CD4-positive, alpha-beta T cell treated with Interferon gamma for 1 hour (primary cell): ENCODE results near the gene DIP2B.
"Not testable (repeated sequence)": the region's sequence is repeated elsewhere in the genome, so short reads cannot be mapped to it uniquely, and the experiment has no call there.

Experiments used
- DNase-seq: peaks from one replicate; pipeline ENCODE4 v3.0.0-alpha.2; 2020

Gene DIP2B

DNA sequence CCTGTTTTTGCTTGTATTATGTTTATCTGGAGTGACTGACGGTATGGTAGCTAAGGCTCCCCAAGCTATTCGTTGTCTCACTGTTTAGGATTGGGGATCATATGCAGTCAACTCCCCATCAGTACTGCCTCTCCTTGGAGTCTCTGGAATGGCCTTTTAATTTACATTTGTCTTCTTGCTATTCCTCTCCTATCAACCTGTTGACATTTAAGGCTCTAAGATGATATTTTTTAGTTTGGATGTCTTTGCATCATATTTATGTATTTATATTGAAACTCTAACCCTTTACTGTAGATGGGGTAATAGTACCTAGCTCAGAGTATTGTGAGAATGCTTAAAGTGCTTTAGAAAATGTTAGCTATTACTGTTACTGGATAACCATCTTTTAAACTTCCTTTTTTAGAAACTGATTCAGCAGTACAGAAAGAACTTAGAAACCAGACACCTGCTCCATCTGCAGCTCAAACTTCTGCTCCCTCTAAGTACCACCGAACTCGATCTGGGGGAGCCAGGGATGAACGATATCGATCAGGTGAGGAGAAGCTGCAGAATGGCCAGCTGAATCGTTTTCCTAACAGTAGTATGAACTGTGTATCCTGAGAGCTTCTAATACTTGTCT, 135.6 kb downstream of the DIP2B start:
- DNase-seq, result no peak

DNA sequence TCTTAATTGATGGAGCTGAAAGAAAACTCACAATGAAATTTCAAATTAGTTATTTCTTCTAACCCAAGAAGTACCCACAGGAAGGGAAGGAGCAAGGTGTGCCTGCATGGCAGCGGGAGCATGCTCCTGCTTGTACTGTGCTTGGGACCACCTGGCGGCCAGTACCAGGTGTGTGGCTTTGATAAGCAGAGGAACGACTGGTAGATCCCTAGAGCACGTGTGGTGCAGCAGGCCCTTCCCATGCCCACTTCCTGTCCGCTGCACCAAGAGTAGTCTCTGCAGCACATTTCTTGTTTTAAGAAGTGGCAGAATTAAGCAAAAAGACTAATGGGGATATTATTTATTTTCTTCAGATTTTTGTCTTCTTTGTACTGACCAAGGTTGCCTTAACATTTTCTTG, 136.8 kb downstream of the DIP2B start:
- no peak for DNase-seq

DNA sequence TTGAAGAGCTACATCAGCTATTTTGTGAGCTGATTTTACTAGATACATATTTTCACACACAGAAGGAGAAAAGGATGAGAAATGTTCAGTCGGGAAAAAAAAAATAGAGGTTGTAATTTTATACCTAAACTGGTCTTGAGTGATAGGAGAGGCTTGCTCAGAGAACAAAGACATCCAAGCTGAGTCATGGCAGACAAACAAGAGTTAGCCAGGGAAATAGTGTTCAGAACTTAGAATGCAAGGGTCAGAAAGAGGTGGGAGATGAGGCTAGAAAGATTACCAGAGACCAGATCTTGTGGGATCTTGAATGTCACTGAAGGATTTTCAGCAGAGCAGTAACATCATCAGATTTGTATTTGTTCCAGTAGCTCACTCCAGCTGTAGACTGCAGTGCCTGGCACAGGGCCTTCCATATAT, 137.3 kb downstream of the DIP2B start:
- DNase-seq, result no peak

DNA sequence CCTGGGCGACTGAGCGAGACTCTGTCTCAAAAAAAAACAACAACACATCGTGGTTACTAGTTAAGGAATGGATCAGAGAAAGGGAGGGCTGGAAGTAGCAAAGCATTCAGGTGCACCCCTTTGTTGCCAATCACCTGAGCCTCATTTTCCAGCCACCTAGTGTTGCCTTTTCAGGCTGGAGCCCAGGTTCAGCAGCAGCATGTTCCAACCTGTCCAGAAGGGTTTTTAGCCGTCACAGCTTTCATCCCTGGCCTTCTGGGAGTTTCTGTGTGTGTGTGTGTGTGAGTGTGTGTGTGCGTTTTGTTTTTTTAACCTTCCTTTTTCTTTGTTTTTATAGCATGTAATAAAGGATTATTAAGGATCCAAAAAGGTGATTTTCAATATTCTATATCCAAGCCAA, 138.0 kb downstream of the DIP2B start:
- no peak for DNase-seq

DNA sequence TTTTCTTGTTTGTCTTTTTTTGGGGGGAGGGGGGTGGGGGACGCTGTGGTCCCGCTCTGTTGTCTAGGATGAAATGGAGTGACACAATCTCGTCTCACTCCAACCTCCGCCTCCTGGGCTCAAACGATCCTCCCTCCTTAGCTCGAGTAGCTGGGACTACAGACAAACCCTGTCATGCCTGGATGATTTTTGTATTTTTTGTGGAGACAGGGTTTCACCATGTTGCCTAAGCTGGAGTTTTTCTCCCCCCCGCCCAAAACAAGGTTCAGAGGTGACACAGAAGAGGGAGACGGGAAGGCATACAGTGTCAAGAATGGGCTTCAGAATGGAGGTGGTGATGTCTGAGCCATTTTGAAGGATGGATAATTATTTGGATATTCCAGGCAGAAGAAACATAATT, 142.2 kb downstream of the DIP2B start:
- no peak for DNase-seq

DNA sequence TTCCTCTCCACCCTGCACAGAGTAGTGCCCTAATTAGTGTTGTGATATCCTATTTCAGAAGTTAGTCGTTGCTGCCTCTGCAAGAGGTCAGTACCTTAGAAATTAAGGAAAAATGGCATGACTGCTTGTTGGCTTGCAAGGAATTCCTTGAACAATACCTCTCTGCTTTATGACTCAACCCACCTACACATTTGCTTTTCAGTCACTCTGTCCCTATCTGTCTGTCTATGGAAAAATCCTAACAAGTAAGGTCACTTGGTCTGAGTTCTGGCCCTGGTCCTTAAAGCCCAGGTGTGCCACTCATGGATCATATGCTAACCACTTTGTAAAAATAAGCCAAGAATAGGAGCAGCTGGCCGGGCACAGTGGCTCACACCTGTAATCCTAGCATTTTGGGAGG, 142.7 kb downstream of the DIP2B start:
- no peak for DNase-seq

DNA sequence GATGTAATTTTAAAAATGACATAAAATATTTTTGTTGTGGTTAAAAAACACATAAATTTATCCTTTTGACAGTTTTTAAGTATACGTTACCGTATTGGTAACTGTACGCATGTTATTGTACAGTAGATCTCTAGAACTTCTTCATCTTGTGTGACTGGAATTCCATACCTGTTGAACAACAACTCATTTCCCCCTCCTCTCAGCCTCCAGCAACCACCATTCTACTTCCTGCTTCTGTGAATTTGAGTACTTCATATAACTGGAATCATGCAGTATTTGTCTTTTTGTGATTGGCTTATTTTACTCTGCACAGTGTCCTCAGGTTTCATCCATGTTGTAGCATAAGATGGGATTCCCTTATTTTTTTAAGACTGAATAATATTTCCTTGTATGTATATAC, 145.5 kb downstream of the DIP2B start:
- no peak for DNase-seq

DNA sequence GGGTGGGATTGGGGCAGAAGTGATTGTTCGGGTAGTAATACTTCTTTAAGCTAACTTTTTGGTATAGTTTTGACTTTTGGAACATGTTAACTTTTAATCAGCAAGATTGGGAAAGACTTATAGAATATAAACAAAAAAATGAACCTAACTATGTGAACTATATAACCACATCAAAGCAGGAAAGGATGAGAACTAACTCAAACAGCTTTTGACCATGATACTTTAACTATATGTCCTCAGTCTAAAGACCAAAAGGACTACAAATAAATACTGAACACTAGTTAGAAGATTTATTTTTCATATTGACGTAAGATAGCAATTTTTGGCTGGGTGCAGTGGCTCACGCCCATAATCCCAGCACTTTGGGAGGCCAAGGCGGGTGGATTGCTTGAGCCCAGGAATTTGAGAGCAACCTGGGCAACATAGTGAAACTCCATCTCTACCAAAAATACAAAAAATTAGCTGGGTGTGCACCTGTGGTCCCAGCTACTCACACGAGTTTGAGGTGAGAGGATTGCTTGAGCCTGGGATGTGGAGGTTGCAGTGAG, 150.7 kb downstream of the DIP2B start:
- no peak for DNase-seq

DNA sequence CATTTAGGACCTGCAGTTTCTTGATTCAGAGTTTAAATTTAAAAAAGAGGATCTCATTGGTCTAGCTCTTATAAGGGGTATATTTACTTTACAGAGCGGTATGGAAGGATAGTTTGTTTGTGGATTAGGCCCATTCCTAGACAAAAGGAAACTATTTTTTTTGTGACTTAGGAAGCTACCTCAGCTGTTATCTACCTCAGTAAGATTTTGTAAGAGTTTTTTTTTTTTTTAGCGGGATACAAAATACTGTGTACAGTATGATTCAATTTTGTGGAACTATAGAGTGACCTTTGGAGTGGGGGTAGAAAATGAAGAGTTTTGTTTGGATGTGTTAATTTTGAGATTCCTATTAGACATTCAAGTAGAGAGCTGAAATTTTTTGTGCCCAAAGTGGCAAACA, 154.5 kb downstream of the DIP2B start:
- no peak for DNase-seq

DNA sequence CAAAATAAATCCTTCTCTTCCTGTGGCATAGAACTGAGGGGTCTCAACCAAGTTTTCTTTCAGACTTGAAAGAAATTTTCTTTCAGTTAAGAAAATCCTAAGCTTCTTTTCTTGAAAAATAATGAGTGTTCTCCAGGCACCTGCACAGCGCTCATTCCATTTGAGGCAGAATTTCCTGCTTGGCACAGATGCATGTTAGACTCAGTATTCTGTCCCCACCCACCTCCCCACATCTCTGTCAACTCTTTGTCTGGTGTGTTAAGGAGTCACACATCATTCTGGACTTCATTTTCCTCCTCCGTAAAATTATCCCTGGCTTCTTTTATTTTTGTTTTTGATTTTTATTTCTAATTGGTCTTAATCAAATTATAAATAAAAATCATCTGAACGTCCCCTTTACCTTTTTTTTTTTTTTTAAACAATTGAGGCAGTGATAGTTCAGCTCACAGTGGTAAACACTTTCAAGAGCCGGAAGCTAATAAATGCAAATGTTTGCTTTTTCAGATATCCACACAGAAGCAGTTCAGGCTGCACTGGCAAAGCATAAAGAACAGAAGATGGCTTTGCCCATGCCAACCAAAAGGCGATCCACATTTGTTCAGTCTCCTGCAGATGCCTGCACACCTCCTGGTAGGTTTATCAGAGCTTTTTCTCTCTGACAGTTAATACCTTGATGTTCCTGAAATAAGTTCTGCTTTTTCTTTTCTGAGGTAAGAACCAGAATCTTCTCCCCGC, 155.1 kb downstream of the DIP2B start:
- no peak for DNase-seq

DNA sequence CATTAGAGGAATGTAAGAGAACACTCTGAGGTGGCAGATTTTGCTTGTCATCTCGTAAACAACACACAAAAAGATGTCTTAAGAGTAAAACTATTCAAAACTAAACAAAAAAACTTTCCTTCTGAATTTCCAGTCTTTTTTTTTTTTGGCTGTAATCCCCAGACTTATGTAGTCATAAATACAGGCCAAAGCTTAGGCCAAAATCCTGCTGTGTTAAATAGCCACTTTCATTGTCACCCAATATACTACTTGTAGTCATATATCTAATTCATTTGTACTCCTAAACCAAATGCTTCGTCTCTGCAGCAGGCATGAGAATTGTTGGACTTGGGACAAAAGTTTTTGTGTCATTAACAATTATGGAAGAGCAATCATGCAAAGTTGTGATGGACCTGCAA, 155.6 kb downstream of the DIP2B start:
- DNase-seq, result no peak

DNA sequence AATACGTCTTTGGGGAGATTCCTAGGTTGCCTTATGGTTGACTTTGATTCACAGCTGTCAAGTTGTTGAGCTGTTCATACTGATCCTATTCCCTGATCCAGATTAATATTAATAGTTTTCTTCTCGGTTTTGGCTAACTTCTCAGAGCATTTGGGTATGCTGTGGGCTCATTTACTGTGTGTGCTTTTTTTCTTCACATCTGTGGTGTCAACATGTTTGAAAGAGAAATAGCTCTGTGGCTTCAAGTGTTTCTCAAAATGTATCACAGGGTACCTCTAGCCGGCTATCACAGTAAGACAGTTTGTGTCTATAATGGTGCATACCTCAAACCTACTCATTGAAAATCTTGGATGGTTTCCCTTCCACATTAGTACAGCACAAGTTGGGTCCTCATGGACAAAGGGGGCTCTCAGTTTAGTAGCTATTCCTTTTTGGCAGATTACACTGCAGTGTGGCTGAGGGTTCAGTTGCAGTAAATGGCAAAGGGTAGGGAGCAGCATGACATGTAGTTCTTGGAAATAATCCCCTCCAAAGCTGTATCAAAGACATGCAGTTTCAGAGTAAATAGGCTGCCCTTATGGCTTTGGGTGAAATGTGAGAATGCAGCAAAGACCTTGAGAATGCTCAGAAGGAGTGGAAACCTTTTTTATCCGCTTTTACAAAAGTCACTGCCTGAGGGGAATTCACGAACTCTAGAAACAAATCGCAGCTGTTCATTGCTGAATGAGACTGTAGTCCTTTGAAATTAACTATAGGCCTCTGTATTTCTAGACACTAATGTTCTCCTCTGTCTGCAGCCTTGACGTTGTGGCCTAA, 156.7 kb downstream of the DIP2B start:
- DNase-seq, result no peak

DNA sequence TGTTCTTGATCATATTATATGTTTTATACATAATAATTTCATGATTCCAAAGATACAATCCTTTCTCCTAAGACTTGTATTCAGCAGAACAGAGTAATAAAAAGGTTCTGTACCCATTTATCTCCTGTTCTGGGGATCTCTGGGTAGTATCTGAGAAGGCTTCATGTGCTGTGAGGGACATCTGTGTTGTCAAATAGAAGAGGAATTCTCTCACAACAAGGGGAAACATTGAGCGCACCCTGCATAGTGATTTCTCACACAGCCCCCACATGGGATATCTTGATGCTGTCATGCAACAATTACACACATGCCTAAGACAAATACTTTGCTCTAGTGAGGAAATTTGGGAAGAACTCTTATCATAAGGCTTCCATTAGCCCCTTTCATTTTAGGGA, 157.3 kb downstream of the DIP2B start:
- no peak for DNase-seq

DNA sequence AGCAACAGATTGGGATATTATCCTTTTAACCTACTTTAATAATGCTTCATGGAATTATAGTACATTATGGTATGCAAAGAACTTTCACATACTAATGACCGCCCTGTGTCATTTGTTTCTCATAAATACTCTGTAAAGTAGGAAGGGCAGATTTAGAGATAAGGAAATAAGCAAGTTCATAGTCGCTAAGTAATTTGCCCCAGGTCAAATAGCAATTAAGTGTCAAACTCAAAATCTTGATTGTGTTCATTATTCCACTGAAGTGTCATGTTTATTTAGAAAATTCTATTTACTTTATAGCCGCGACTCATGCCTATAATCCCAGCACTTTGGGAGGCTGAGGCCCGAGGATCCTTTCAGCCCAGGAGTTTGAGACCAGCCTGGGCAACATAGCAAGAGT, 160.4 kb downstream of the DIP2B start:
- DNase-seq, result no peak

DNA sequence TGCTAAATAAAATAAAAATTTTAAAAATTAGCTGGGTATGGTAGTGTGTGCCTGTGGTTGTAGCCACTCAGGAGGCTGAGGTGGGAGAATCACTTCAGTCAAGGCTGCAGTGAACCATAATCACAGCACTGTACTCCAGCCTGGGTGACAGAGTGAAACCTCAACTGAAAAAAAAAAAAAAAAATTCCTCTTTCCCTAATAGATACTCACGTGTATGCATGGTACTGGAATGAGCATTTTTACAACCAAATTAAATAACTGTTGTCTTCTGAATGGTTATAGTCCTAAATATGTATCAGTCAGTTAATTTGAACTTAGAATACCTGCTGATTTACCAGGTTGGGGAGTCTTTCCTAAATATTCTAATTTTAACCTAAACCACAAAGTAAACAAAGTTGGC, 160.8 kb downstream of the DIP2B start:
- DNase-seq, result no peak

DNA sequence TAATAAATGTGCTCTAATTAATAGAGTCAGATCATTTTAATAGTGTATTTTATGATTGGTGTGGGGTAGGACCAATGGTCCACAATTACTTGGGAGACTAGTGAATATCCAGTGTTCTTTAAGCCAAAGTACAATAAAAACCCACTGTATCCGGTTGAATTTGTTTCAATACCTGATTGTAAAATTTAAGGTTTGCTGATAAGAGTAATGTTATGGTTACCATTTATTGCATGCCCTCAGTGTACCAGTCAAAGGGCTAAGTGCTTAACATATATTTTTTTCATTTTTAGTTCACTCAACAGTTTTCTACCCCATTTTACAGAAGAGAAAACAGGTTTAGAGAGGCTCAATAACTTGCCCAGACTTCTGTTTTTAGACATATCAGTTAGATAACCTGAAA, 161.2 kb downstream of the DIP2B start:
- DNase-seq, result no peak

DNA sequence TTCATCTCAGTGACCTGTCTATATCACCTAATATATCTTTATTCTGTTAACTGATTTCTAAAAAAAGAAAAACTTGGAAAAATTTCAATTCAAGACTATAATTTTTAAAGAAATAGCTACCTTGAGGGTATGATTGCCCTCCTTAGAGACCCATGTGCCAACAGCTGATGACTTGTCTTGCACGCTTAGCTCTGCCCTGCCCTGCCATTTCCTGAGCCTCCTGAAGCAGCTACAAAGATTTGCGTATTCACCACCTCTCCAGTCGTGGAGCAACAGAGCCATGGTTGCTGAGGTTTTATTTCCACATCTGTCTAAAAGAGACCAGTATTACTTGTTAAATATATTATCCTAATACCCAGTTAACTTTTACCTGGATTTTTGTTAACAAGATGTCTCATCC, 167.4 kb downstream of the DIP2B start:
- no peak for DNase-seq

DNA sequence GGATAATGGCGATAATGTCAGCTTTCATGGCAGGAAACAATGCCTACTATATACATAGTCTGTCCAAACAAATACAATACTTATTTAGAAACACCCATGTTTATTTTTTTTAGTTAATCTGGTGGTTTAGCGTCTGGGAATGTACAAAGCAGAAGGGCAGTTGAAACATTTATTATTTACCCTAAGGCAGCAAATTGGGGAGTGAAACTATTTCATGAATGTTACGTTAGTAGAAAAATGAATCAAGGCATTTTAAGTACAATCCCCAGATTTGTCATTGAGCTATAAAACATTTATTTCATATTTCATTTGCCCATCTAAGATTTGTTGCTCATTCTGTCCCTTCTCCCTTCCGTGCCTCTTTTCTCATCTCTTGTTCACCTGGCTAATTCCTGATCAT, 172.0 kb downstream of the DIP2B start:
- DNase-seq, result no peak

DNA sequence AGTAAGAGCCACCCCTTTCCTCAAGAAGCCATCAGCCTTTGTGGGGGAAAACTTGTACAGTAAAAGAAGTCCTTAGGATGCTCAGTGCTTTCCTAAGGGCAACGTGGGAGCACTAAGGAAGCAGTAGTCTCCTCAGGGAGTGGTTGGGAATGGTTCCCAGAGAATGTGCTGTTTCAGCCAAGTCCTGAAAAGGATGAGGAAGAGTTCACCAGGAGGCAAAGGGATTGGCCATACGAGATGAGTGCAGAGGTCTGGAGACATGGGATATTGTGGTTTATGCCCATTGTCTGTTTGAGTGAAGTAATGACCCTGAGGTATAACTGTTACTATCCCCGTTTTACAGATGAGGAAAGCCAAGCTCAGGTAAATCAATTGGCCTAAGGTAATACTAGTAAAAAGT, 173.1 kb downstream of the DIP2B start:
- no peak for DNase-seq

DNA sequence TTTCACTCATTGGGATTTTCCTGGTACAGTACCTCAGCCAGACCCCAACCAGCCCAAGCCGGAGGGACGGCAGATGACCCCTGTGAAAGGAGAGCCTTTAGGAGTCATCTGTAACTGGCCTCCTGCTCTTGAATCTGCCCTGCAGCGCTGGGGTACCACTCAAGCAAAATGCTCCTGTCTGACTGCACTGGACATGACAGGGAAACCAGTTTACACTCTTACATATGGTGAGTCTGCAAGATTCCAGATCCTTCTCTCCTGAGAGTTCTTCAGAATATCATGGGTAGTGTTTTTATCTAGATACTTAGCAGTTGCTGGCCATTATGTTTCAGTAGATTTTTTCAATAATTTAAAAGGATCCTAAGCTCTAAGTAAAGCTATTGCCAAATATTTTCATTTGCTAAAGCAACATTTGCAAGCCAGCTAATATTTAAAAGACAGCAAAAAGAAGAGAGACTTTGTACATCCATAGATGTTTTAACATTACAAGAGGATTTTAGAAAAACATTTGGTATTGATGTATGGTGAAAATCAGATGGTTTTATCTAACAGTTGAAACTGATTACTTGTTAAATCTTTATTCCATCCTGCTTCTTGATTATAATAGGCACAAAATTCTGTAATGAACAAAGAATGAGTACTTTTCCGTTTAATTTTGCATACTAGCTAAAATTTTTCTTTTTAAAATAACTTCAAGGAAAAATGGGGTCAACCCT, 174.0 kb downstream of the DIP2B start:
- no peak for DNase-seq

DNA sequence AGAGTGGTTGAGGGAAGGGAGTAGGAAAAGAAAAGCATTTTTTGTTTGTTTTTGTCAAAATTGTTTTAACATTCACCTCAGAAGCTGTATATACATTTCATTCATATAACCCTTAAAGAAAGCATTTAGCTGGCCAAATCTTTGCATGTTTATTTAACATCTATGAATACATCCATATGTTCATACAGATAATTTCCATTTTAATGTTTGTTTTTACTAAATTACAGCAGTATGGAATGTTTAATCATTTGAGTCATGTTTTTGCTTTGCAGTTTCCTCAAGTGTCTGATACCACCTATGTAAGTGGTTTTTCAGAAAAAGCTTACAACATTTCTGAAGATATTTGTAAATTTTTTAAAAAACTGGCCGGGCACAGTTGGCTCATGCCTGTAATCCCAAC, 174.8 kb downstream of the DIP2B start:
- no peak for DNase-seq

DNA sequence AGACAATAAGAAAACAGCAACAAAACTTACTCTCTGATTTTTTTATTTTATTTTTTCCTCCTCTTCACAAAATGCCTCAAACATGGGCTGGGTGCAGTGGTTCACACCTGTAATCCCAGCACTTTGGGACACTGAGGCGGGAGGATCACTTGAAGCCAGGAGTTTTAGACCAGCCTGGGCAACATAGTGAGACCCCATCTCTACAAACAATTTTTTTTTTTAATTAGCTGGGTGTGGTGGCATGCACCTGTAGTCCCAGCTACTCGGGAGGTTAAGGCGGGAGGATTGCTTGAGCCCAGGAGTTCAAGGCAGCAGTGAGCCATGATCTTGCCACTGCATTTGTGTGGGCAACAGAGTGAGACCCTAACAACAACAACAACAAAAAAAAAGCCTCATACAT, 176.3 kb downstream of the DIP2B start:
- not testable (repeated sequence) for DNase-seq

DNA sequence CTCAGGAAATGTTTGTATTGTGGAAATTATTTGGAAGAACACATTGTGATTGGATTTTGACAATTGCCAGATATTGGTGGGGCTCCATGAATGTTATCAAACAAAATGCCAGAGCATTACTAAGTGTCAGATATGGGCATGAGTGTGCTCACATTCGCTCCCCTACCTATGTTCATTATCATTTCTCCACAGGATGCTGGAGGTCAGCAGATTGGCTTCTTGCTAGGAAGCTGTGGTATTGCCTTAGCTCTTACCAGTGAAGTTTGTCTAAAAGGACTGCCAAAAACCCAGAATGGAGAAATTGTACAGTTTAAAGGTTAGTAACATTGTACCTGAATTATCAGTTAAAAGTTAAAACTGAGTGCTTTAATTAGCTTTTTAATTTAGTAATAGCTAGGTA, 180.9 kb downstream of the DIP2B start:
- no peak for DNase-seq
